HepG2 (cell line): ENCODE data around the gene MEAF6. TPM values are rescaled to one million over a fixed set of nuclear protein-coding genes. Genes with fewer than 3 reads are reported as not detected.
A peak's percentile ranks its signal among the peaks of the same experiment; 100 is the strongest.

Source experiments
- BCLAF1 ChIP-seq: fragments of 450-650 bp; IDR thresholded peaks from 2 replicates; pipeline ENCODE4 v1.6.1; 2017; ENCODE audit warnings: mild to moderate bottlenecking
- BORCS8-MEF2B ChIP-seq: sonication (generic); formaldehyde crosslinking; IDR thresholded peaks from 2 replicates; pipeline ENCODE4 v1.8.0; 2022; ENCODE audit warnings: mild to moderate bottlenecking, missing genetic modification reagents
- HES4 ChIP-seq: sonication (generic); formaldehyde crosslinking; IDR thresholded peaks from 2 replicates; pipeline ENCODE4 v1.9.0; 2021; ENCODE audit warnings: mild to moderate bottlenecking, missing genetic modification reagents, borderline replicate concordance
- HMGXB4 ChIP-seq, 2 experiments: sonication (generic) in 1 of 2; formaldehyde crosslinking in 1 of 2; IDR thresholded peaks; 2 replicates each; pipeline versions ENCODE4 v1.4.0 to v1.6.1; 2018 to 2020; ENCODE audit warnings: missing genetic modification reagents in 2 of 2, borderline replicate concordance in 1 of 2, low read depth in 1 of 2, mild to moderate bottlenecking in 1 of 2, missing biosample characterization in 1 of 2
- LBX2 ChIP-seq: sonication (generic); formaldehyde crosslinking; IDR thresholded peaks from 2 replicates; pipeline ENCODE4 v1.5.0; 2020; ENCODE audit warnings: missing genetic modification reagents, mild to moderate bottlenecking, borderline replicate concordance
- MEIS1 ChIP-seq: sonication (generic); formaldehyde crosslinking; IDR thresholded peaks from 2 replicates; pipeline ENCODE4 v1.9.0; 2021; ENCODE audit warnings: mild to moderate bottlenecking, missing genetic modification reagents, moderate library complexity, borderline replicate concordance
- PAX8 ChIP-seq: sonication (generic); formaldehyde crosslinking; IDR thresholded peaks from 2 replicates; pipeline ENCODE4 v1.8.0; 2022; ENCODE audit warnings: mild to moderate bottlenecking, missing genetic modification reagents, borderline replicate concordance
- PLRG1 ChIP-seq: fragments of 450-650 bp; conservative IDR thresholded peaks from 2 replicates; pipeline ENCODE4 v1.6.1; 2016
- RBFOX2 ChIP-seq: fragments of 200-400 bp; formaldehyde crosslinking; IDR thresholded peaks from 2 replicates; pipeline ENCODE4 v1.6.1; 2017; ENCODE audit warnings: low read depth, mild to moderate bottlenecking, low read length
- TBX2 ChIP-seq: sonication (generic); formaldehyde crosslinking; IDR thresholded peaks from 2 replicates; pipeline ENCODE4 v1.5.0; 2020; ENCODE audit warnings: missing genetic modification reagents, mild to moderate bottlenecking, borderline replicate concordance
- ZC3H13 ChIP-seq: sonication (generic); formaldehyde crosslinking; IDR thresholded peaks from 2 replicates; pipeline ENCODE4 v1.8.1; 2023; ENCODE audit warnings: mild to moderate bottlenecking, missing genetic modification reagents, moderate library complexity
- ZFP36 ChIP-seq: fragments of 150-350 bp; IDR thresholded peaks from 2 replicates; pipeline ENCODE4 v1.6.1; 2018; ENCODE audit warnings: borderline replicate concordance, low read length, low read depth; ENCODE audit not compliant: partially characterized antibody
- ZNF772 ChIP-seq: sonication (generic); formaldehyde crosslinking; IDR thresholded peaks from 2 replicates; pipeline ENCODE4 v1.5.0; 2020; ENCODE audit warnings: mild to moderate bottlenecking, missing genetic modification reagents
- ZNF816 ChIP-seq: sonication (generic); formaldehyde crosslinking; IDR thresholded peaks from 2 replicates; pipeline ENCODE4 v1.8.0; 2022; ENCODE audit warnings: missing genetic modification reagents, mild to moderate bottlenecking, borderline replicate concordance
- polyA plus RNA-seq, 8 experiments: library from polyadenylated mRNA; depleted of rRNA in 3 of 8; stranded (reverse) in 7 of 8; unstranded in 1 of 8; fragments of >200 nt; fragmentation: Illumina TruSeq in 4 of 8; extraction: Trizol in 4 of 8; gene quantifications; 2 replicates each; pipeline versions ENCODE4 v1.2.1 to v1.2.3, GENCODE V29; 2011 to 2016; ENCODE audit warnings: low read depth in 4 of 8, missing spikeins in 1 of 8, mixed read lengths in 1 of 8; ENCODE audit not compliant: insufficient read depth in 1 of 8
- total RNA-seq, 5 experiments: library from RNA; depleted of rRNA; stranded (reverse); fragments of >200 nt; fragmentation: Illumina TruSeq; extraction: Trizol; gene quantifications; 2 replicates each; pipeline ENCODE4 v1.2.3, GENCODE V29; 2016; ENCODE audit warnings: low read depth in 1 of 5
- TF ChIP-seq, protein P1 (sequence below): sonication (generic); formaldehyde crosslinking; IDR thresholded peaks from 2 replicates; pipeline ENCODE4 v1.8.0; 2022; ENCODE audit warnings: low read depth, missing genetic modification reagents
- TF ChIP-seq, protein P2 (sequence below): sonication (generic); formaldehyde crosslinking; IDR thresholded peaks from 2 replicates; pipeline ENCODE4 v1.4.0; 2020; ENCODE audit warnings: missing genetic modification reagents

The MEAF6 gene
- total and polyA plus RNA-seq, 2 of the 13 experiments (the other 11 are each of a cell fraction or from before 2014, with no cell fraction given): 29.5 to 45.6 TPM

- TF ChIP-seq HES4 (CRISPR knock-in tag) (no peak; the same call in 1 of the 2 replicates), ZC3H13 (CRISPR knock-in tag) (no peak), LBX2 (CRISPR knock-in tag) (no peak), ZFP36 (no peak), BORCS8-MEF2B (no peak), PLRG1 (no peak), ZNF772 (CRISPR knock-in tag) (peak; percentile 37; the same call in 1 of the 2 replicates), PAX8 (CRISPR knock-in tag) (no peak), BCLAF1 (no peak), ZNF816 (no peak), TBX2 (CRISPR knock-in tag) (no peak), MEIS1 (CRISPR knock-in tag) (0 out of 2 replicates have a peak, but pooled peaks have one; percentile 34), RBFOX2 (no peak), HMGXB4 (CRISPR knock-in tag; IDR thresholded peaks at IDR 0.05; ENCODE audit: borderline replicate concordance in 1 of 2, low read depth in 1 of 2) (0 out of 4 replicates have a peak, but pooled peaks of 1 of the 2 experiments have one; percentile 39)
- TF ChIP-seq, protein P1, sequence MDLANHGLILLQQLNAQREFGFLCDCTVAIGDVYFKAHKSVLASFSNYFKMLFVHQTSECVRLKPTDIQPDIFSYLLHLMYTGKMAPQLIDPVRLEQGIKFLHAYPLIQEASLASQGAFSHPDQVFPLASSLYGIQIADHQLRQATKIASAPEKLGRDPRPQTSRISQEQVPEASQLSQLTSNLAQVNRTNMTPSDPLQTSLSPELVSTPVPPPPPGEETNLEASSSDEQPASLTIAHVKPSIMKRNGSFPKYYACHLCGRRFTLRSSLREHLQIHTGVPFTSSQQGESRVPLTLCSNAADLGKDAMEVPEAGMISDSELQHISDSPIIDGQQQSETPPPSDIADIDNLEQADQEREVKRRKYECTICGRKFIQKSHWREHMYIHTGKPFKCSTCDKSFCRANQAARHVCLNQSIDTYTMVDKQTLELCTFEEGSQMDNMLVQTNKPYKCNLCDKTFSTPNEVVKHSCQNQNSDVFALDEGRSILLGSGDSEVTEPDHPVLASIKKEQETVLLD (CRISPR knock-in tag): no peak
- TF ChIP-seq, protein P2, sequence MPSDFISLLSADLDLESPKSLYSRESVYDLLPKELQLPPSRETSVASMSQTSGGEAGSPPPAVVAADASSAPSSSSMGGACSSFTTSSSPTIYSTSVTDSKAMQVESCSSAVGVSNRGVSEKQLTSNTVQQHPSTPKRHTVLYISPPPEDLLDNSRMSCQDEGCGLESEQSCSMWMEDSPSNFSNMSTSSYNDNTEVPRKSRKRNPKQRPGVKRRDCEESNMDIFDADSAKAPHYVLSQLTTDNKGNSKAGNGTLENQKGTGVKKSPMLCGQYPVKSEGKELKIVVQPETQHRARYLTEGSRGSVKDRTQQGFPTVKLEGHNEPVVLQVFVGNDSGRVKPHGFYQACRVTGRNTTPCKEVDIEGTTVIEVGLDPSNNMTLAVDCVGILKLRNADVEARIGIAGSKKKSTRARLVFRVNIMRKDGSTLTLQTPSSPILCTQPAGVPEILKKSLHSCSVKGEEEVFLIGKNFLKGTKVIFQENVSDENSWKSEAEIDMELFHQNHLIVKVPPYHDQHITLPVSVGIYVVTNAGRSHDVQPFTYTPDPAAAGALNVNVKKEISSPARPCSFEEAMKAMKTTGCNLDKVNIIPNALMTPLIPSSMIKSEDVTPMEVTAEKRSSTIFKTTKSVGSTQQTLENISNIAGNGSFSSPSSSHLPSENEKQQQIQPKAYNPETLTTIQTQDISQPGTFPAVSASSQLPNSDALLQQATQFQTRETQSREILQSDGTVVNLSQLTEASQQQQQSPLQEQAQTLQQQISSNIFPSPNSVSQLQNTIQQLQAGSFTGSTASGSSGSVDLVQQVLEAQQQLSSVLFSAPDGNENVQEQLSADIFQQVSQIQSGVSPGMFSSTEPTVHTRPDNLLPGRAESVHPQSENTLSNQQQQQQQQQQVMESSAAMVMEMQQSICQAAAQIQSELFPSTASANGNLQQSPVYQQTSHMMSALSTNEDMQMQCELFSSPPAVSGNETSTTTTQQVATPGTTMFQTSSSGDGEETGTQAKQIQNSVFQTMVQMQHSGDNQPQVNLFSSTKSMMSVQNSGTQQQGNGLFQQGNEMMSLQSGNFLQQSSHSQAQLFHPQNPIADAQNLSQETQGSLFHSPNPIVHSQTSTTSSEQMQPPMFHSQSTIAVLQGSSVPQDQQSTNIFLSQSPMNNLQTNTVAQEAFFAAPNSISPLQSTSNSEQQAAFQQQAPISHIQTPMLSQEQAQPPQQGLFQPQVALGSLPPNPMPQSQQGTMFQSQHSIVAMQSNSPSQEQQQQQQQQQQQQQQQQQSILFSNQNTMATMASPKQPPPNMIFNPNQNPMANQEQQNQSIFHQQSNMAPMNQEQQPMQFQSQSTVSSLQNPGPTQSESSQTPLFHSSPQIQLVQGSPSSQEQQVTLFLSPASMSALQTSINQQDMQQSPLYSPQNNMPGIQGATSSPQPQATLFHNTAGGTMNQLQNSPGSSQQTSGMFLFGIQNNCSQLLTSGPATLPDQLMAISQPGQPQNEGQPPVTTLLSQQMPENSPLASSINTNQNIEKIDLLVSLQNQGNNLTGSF: no peak
These were observed 39.0 kb downstream of the MEAF6 start (continued) for GRCh38 chr1:37475380-37476086.
